A549 (cell line): ENCODE measurements around the gene GNAS. TPM values are rescaled to one million over a fixed set of nuclear protein-coding genes. Genes with fewer than 3 reads are reported as not detected.
A peak's percentile ranks its signal among the peaks of the same experiment; 100 is the strongest.

Experiments used
- ATAC-seq, 2 experiments: fragments of 200-7000 bp in 1 of 2; fragments of >200 bp in 1 of 2; cut with Nextera tagmentation in 1 of 2; cut with Tn5 transposase in 1 of 2; 3 replicates each; pipeline versions ENCODE4 v1.8.0 to v1.9.1; 2018 to 2020; ENCODE audit warnings: mild to moderate bottlenecking in 1 of 2, moderate library complexity in 1 of 2
- CTCF ChIA-PET: fragments of 300-600 bp; sonication (Branson Sonifier 250); formaldehyde crosslinking; extraction: SDS; loops from one replicate; lab custom pipeline; 2021; ENCODE audit warnings: antibody characterized with exemption, inconsistent platforms; lab: Yijun Ruan, JAX
- POLR2A ChIA-PET: fragments of 350-600 bp; formaldehyde crosslinking; extraction: SDS; loops from one replicate; lab custom pipeline; 2021; ENCODE audit warnings: antibody characterized with exemption, inconsistent platforms; lab: Yijun Ruan, JAX
- DNase-seq, 2 experiments: peaks; one replicate each; pipeline versions ENCODE4 v3.0.0 to v3.0.0-alpha.2; 2011 to 2016; ENCODE audit warnings: low read depth in 1 of 2, low spot score in 1 of 2
- FAIRE-seq: peaks from 2 replicates; lab custom pipeline; 2011; peaks lifted over from hg19 to GRCh38; lab: Jason Lieb, UNC
- H3K27ac ChIP-seq, 2 experiments: fragments of >200 bp; sonication (Bioruptor Twin); formaldehyde crosslinking; 3 replicates each; pipeline ENCODE4 v1.5.1; 2016 to 2017
- H3K4me1 ChIP-seq: fragments of >200 bp; sonication (Bioruptor Twin); formaldehyde crosslinking; 3 replicates; pipeline ENCODE4 v1.6.1; 2016
- H3K4me2 ChIP-seq: fragments of >200 bp; sonication (Bioruptor Twin); formaldehyde crosslinking; 3 replicates; pipeline ENCODE4 v1.6.1; 2016
- H3K4me3 ChIP-seq: fragments of >200 bp; sonication (Bioruptor Twin); formaldehyde crosslinking; 3 replicates; pipeline ENCODE4 v1.5.1; 2016
- H3K9me3 ChIP-seq: fragments of >200 bp; sonication (Bioruptor Twin); formaldehyde crosslinking; 3 replicates; pipeline ENCODE4 v1.6.1; 2016
- EP300 ChIP-seq, 2 experiments: fragments of >200 bp; sonication (Bioruptor Twin); formaldehyde crosslinking; IDR thresholded peaks; 2 replicates in 1 of 2; 3 replicates in 1 of 2; pipeline ENCODE4 v1.6.1; 2016 to 2017
- GATA3 ChIP-seq: IDR thresholded peaks from 2 replicates; pipeline ENCODE4 v1.6.1; 2012; ENCODE audit warnings: borderline replicate concordance
- HDAC2 ChIP-seq: fragments of 200-600 bp; sonication (generic); IDR thresholded peaks from 2 replicates; pipeline ENCODE4 v1.6.1; 2016
- HEYL ChIP-seq: fragments of 250-450 bp; sonication (Bioruptor Pico); IDR thresholded peaks from 2 replicates; pipeline ENCODE4 v1.8.0; 2021; ENCODE audit warnings: mild to moderate bottlenecking, moderate library complexity
- KDM5A ChIP-seq: fragments of 200-600 bp; sonication (generic); IDR thresholded peaks from 2 replicates; pipeline ENCODE4 v1.6.1; 2016; ENCODE audit warnings: antibody characterized with exemption, mild to moderate bottlenecking
- MAZ ChIP-seq: fragments of 150-350 bp; IDR thresholded peaks from 2 replicates; pipeline ENCODE4 v1.6.1; 2014; ENCODE audit warnings: antibody characterized with exemption, low read depth, low read length, borderline replicate concordance
- PHF8 ChIP-seq: fragments of 200-600 bp; sonication (generic); IDR thresholded peaks from 2 replicates; pipeline ENCODE4 v1.6.1; 2016; ENCODE audit warnings: low read depth, mild to moderate bottlenecking, antibody characterized with exemption, moderate library complexity, borderline replicate concordance
- RAD21 ChIP-seq, 2 experiments: fragments of >200 bp in 1 of 2; sonication (Bioruptor Twin) in 1 of 2; formaldehyde crosslinking in 1 of 2; IDR thresholded peaks in 1 of 2; conservative IDR thresholded peaks in 1 of 2; 2 replicates in 1 of 2; 3 replicates in 1 of 2; pipeline ENCODE4 v1.6.1; 2012 to 2018; ENCODE audit warnings: inconsistent platforms in 1 of 2
- RNF2 ChIP-seq: fragments of 200-600 bp; sonication (generic); IDR thresholded peaks from 2 replicates; pipeline ENCODE4 v1.6.1; 2016; ENCODE audit warnings: low read depth, mild to moderate bottlenecking, antibody characterized with exemption, moderate library complexity, borderline replicate concordance
- SMC3 ChIP-seq: fragments of >200 bp; sonication (Bioruptor Twin); formaldehyde crosslinking; IDR thresholded peaks from 3 replicates; pipeline ENCODE4 v1.6.1; 2018; ENCODE audit warnings: inconsistent platforms
- ZSCAN20 ChIP-seq: fragments of 250-450 bp; sonication (Bioruptor Pico); IDR thresholded peaks from 2 replicates; pipeline ENCODE4 v1.8.0; 2022; ENCODE audit warnings: mild to moderate bottlenecking, moderate library complexity
- WGBS: methylation state at CpG from one replicate; pipeline ENCODE4 v1.1.6; 2017; ENCODE audit errors: missing lambda C conversion rate; 5-methylcytosine and 5-hydroxymethylcytosine counted together
- polyA plus RNA-seq, 4 experiments: library from polyadenylated mRNA; depleted of rRNA in 3 of 4; stranded (reverse); fragments of >200 nt; fragmentation: RNase III in 1 of 4; extraction: RNeasy Plus Mini Kit Qiagen cat#74134 plus additional on column Dnase treatment in 1 of 4; gene quantifications; 2 replicates in 3 of 4; 3 replicates in 1 of 4; pipeline ENCODE4 v1.2.3, GENCODE V29; 2011 to 2017
- TF ChIP-seq, protein P1 (sequence below): fragments of >200 bp; sonication (Bioruptor Twin); formaldehyde crosslinking; IDR thresholded peaks from 2 replicates; pipeline ENCODE4 v1.6.1; 2016
- TF ChIP-seq, protein P2 (sequence below): fragments of 150-350 bp; IDR thresholded peaks from 2 replicates; pipeline ENCODE4 v1.6.1; 2014; ENCODE audit warnings: low read depth, mild to moderate bottlenecking, low read length
- TF ChIP-seq, protein P3 (sequence below): fragments of 450-650 bp; IDR thresholded peaks from 2 replicates; pipeline ENCODE4 v1.6.1; 2014; ENCODE audit warnings: antibody characterized with exemption
- TF ChIP-seq, protein P4 (sequence below): fragments of >200 bp; sonication (Bioruptor Twin); formaldehyde crosslinking; IDR thresholded peaks from 3 replicates; pipeline ENCODE4 v1.5.1; 2016
- TF ChIP-seq, protein P5 (sequence below): IDR thresholded peaks from 2 replicates; pipeline ENCODE4 v1.6.1; 2012

Gene GNAS
- polyA plus RNA-seq, 2 of the 4 experiments (the other 2 are of a cell fraction) = 534 to 600 TPM

DNA sequence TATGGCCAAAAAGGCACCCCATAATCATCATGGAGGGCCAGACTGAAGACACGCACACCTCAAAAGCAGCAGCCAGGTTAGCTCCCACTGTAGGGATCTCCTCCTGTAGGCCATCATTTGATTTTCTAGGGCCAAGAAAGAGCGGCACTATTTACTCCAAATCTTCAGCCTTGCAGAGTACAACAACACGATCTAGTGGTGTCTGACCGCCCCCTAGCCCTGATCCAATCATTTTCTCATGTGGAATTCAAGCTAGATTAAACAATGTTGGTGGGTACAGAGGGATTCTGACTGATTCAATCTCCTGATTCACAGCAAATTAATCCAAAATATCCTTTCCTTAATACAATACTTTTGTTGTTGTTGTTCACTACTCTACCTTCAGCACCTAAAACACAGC is 14.3 kb upstream of the GNAS start:
- no peak overlapping the region for H3K27ac ChIP-seq
- ATAC-seq (no peak), FAIRE-seq (no peak), DNase-seq (no peak)
- no peak overlapping the region for H3K4me3 ChIP-seq
- TF ChIP-seq KDM5A (no peak), RAD21 (conservative IDR thresholded peaks at IDR 0.05 in 1 of 2, IDR thresholded peaks at IDR 0.05 in 1 of 2) (0 out of 5 replicates have a peak, but pooled peaks of 1 of the 2 experiments have one; percentile 12)
- TF ChIP-seq, protein P1, sequence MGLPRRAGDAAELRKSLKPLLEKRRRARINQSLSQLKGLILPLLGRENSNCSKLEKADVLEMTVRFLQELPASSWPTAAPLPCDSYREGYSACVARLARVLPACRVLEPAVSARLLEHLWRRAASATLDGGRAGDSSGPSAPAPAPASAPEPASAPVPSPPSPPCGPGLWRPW = no peak
- TF ChIP-seq, protein P2, sequence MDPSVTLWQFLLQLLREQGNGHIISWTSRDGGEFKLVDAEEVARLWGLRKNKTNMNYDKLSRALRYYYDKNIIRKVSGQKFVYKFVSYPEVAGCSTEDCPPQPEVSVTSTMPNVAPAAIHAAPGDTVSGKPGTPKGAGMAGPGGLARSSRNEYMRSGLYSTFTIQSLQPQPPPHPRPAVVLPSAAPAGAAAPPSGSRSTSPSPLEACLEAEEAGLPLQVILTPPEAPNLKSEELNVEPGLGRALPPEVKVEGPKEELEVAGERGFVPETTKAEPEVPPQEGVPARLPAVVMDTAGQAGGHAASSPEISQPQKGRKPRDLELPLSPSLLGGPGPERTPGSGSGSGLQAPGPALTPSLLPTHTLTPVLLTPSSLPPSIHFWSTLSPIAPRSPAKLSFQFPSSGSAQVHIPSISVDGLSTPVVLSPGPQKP = no peak
- TF ChIP-seq, protein P3, sequence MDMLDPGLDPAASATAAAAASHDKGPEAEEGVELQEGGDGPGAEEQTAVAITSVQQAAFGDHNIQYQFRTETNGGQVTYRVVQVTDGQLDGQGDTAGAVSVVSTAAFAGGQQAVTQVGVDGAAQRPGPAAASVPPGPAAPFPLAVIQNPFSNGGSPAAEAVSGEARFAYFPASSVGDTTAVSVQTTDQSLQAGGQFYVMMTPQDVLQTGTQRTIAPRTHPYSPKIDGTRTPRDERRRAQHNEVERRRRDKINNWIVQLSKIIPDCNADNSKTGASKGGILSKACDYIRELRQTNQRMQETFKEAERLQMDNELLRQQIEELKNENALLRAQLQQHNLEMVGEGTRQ = no peak
- H3K4me1 ChIP-seq = peaks cover 8% of the 10 kb centered on the region
- POLR2A ChIA-PET = interaction anchor here (0.6 kb wide), 1 partner anchor 627 kb away, joined by 3 read pairs; no protein-coding TSS in a partner anchor
- WGBS = 52% methylated on average over 4 of the region's 4 CpGs
- CTCF ChIA-PET = interaction anchor here (0.9 to 2.5 kb wide), 15 partner anchors 9 to 1256 kb away, joined by 3 to 12 read pairs (median 6); partner anchors contain the start of gene STX16
- no peak overlapping the region for H3K4me2 ChIP-seq
- H3K9me3 ChIP-seq = no peaks in the 10 kb centered on the region

DNA sequence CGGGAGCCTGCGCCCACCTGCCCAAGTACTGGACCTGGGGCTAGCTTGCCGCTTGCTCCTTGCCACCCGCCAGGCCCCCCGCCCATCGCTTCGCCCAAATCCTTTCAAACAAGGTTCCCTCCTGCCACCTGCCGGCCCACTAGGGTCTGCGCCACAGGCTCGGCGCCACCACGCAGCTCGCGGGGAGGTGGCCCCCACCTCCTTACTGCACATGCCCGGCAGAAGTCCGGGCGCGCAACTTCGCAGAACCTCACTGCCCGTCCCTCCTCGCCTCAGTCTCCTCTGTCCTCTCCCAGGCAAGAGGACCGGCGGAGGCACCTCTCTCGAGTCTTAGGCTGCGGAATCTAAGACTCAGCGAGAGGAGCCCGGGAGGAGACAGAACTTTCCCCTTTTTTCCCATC is 13.0 kb upstream of the GNAS start:
- peak overlapping the region; percentile 46 for H3K4me3 ChIP-seq
- WGBS = 5% methylated on average over 17 of the region's 27 CpGs
- CTCF ChIA-PET = interaction anchor here (0.7 to 2.5 kb wide), 59 partner anchors 8 to 1257 kb away, joined by 3 to 13 read pairs (median 4); partner anchors contain the start of genes GNAS and STX16
- TF ChIP-seq RNF2 (no peak), ZSCAN20 (CRISPR knock-in tag) (no peak), HDAC2 (no peak), GATA3 (no peak), RAD21 (conservative IDR thresholded peaks at IDR 0.05 in 1 of 2, IDR thresholded peaks at IDR 0.05 in 1 of 2) (peak; percentile 71 to 81), MAZ (0 out of 2 replicates have a peak, but pooled peaks have one; percentile 35), SMC3 (peak; percentile 66), EP300 (IDR thresholded peaks at IDR 0.05) (no peak), HEYL (CRISPR knock-in tag) (no peak), PHF8 (no peak)
- TF ChIP-seq, protein P4, sequence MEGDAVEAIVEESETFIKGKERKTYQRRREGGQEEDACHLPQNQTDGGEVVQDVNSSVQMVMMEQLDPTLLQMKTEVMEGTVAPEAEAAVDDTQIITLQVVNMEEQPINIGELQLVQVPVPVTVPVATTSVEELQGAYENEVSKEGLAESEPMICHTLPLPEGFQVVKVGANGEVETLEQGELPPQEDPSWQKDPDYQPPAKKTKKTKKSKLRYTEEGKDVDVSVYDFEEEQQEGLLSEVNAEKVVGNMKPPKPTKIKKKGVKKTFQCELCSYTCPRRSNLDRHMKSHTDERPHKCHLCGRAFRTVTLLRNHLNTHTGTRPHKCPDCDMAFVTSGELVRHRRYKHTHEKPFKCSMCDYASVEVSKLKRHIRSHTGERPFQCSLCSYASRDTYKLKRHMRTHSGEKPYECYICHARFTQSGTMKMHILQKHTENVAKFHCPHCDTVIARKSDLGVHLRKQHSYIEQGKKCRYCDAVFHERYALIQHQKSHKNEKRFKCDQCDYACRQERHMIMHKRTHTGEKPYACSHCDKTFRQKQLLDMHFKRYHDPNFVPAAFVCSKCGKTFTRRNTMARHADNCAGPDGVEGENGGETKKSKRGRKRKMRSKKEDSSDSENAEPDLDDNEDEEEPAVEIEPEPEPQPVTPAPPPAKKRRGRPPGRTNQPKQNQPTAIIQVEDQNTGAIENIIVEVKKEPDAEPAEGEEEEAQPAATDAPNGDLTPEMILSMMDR = peak; percentile 60
- TF ChIP-seq, protein P5, sequence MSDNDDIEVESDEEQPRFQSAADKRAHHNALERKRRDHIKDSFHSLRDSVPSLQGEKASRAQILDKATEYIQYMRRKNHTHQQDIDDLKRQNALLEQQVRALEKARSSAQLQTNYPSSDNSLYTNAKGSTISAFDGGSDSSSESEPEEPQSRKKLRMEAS = peak; percentile 21; the same call in 1 of the 2 replicates
- TF ChIP-seq, all 56 proteins: peak for 5
- POLR2A ChIA-PET = interaction anchor here (1.0 kb wide), 1 partner anchor 188 kb away, joined by 5 read pairs; the partner anchor contains the start of gene STX16
- Histone ChIP-seq H3K27ac (no peak overlapping the region), H3K4me1 (peaks cover 8% of the 10 kb centered on the region), H3K4me2 (peak overlapping the region; percentile 96), H3K9me3 (no peaks in the 10 kb centered on the region)
- peak; percentile 57 to 70 for DNase-seq
- FAIRE-seq = no peak
- ATAC-seq = peak; percentile 87 to 92
